Activated CD4-positive, CD25-positive, alpha-beta regulatory T cell (primary cell): Measurements from ENCODE around the gene KLHL6.
A peak's percentile ranks its signal among the peaks of the same experiment; 100 is the strongest.
"Not testable (repeated sequence)": the region's sequence is repeated elsewhere in the genome, so short reads cannot be mapped to it uniquely, and the experiment has no call there.

Source experiments
- DNase-seq, 4 experiments: peaks; one replicate each; lab custom pipeline; 2025; lab: John Stamatoyannopoulos, UW

KLHL6 gene

GRCh38 chr3:183529717-183530116 lies 25.8 kb downstream of the KLHL6 start:
- no peak for DNase-seq

- DNase-seq, result no peak
These were observed 26.3 kb downstream of the KLHL6 start for GRCh38 chr3:183529185-183529584.

- DNase-seq, result not testable (repeated sequence)
These were observed 26.7 kb downstream of the KLHL6 start for GRCh38 chr3:183528758-183529157.

DNA sequence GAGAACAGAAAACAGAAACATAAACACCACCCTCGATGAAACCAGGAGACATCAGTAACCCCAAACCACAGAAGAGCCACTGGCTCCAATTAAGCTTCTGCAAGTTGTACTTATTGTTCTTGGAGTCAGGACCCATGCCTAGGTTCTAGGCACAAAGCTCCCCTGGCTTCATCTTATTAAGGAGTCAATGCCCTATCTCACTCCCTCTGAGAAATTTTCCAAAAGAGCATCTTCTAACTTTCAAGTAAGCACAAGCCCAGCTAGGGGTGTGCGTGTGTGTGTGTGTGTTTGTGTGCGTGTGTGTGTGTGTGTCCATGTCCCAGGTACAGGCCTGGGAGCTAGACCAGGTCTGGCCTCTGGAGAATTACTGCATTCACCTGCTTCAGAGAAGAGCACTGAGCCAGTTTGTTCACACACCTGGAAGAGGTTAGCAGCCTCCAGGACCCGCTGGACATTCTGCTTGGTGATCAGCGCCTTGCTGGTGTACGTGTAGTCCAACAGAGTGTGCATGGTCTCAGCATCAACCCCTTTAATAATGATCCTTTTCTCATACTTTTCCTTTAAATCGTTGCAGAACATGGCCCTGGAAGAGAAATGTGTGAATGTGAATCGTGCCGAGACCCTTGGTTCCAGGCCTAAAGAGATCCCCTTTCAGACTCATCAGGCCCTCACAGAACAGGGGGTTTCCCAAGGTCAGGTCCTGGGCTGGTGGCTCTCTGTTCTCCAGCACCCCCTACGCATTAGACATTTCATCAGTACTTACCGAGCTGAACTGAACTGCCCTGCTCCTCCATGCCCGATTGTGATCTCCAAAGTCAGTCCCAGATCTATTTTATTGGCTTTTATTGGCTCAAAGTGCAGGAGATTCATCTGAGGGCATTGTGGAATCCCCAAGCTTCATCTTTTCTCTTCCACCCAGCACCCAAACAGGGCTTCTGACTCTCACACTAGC lies 27.8 kb downstream of the KLHL6 start:
- DNase-seq, result no peak

- DNase-seq, result no peak
These were observed 28.6 kb downstream of the KLHL6 start for GRCh38 chr3:183526838-183527427.

DNA sequence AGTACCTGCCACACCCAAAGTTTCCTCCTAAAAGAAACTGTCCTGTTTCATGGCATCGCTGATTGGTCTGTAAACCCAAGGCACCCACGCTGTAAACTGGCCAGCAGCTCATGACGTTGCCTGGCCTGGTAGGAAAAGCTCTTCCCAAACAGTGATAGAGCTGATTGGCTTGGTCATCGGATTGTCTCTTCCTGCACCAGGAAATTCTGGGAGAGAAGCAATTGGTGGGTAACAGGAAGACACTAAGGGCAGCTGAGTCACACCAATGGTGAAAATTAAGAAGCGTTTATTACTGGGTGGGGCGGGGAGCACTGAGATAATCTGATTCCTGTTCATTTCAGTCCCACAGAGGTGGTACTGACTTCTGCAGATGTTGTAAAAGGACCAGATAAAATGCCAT lies 31.0 kb downstream of the KLHL6 start:
- no peak for DNase-seq

GRCh38 chr3:183520741-183521556 lies 34.6 kb downstream of the KLHL6 start:
- not testable (repeated sequence) for DNase-seq

DNA sequence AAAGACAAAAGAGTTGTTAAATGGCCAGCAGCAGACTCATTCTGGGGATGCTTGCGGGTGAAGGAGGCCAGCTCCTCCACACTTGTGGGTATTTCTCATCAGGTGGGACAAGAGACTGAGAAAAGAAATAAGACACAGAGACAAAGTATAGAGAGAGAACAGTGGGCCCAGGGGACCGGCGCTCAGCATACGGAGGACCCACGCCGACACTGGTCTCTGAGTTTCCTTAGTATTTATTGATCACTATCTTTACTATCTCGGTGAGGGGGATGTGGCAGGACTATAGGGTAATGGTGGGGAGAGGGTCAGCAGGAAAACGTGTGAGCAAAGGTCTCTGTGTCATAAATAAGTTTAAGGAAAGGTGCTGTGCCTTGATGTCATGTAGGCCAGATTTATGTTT lies 35.2 kb downstream of the KLHL6 start:
- not testable (repeated sequence) for DNase-seq

GRCh38 chr3:183519891-183520290 lies 35.6 kb downstream of the KLHL6 start:
- no peak for DNase-seq

- no peak for DNase-seq
These were observed 36.8 kb downstream of the KLHL6 start for GRCh38 chr3:183518491-183519251.

DNA sequence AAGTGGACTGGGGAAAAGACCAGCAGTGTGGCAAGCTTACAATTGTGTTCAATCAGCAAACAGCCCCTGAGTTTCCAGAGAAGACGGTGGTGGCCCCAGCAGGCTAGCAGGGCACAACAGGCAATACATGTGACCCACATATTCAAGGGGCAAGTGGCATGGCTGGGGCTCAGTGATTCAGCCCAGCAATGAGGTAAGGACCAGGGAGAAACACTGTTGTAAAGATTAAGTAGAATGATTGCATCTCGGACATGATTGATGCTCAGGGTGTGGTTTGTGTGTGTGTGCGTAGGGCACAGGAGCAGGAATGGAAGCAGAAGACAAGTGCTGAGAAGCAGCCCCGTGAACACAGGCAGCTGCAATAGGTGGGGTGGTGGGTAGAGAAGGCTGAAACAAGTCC lies 37.9 kb downstream of the KLHL6 start:
- DNase-seq, result no peak

- peak in 3 of 4 experiments; percentile 7 to 32 (median 31) for DNase-seq
These were observed 39.3 kb downstream of the KLHL6 start for GRCh38 chr3:183515968-183516851.

- DNase-seq, result no peak
These were observed 41.5 kb downstream of the KLHL6 start for GRCh38 chr3:183514021-183514420.

DNA sequence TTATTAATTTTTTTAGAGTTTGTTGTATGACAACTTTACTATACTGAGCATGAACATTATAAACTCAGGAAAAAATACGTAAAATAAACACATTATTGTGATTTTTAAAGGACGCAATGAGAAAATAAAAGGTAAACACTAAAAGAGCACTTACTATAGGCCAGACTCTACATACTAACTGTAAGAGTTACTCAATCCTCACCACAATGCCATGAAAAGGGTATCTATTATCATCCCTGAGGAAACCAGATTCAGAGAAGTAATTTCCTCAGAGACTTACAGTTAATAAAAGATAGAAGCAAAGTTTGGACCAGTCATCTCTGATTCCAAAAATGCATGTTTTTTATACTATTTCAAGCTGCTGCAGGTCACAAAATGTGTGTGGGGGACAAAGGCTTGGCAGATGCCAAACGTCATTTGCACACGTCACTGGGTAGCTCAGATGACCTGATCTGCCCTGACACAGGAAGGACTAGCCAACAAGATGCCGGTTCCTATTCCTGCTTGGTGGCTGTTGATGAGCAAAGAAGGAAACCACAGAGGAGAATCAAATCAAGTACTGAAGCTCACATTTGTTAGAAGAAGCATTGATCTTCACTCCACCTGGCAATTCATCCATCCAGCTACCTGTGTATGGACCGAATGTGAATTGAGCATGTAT lies 42.3 kb downstream of the KLHL6 start:
- peak in 2 of 4 experiments; percentile 3 to 4 for DNase-seq

DNA sequence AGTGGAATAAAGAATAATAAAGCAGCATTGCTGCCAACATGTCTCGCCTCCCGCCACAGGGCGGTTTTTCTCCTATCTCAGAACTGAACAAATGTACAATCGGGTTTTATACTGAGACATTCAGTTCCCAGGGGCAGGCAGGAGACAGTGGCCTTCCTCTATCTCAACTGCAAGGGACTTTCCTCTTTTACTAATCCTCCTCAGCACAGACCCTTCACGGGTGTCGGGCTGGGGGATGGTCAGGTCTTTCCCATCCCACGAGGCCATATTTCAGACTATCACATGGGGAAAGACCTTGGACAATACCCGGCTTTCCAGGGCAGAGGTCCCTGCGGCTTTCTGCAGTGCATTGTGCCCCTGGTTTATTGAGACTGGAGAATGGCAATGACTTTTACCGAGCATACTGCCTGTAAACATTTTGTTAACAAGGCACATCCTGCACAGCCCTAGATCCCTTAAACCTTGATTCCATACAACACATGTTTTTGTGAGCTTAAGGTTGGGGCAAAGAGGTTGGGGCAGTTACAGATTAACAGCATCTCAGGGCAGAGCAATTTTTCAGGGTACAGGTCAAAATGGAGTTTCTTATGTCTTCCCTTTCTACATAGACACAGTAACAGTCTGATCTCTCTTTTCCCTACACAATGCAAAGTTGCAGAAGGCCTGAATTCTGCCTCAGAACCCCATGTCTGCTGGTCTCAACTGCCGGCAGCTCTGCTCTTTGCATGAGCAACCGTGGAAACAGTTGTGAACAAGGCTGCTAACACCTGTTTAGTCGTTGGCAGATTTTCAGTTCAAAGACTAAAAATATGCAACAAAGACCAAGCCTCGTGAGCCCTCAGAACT lies 44.0 kb downstream of the KLHL6 start:
- not testable (repeated sequence) for DNase-seq

DNA sequence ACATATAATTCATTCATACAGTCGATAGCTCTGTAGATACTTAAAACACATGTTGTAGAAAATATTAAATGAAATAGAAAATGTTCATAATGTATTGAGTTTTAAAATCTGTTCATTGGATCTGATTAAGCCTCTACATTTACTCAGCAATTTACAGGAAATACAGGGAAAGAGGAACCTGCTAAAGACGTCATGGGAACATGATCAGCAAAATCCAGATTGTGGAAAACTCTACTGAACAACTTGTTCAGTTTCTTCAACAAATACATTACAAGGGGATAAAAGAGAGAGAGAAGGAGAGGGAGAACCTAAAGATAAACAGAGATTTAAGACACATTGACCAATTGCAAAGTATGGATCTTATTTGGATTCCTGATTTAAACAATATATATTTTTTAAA lies 46.7 kb downstream of the KLHL6 start:
- no peak for DNase-seq

DNA sequence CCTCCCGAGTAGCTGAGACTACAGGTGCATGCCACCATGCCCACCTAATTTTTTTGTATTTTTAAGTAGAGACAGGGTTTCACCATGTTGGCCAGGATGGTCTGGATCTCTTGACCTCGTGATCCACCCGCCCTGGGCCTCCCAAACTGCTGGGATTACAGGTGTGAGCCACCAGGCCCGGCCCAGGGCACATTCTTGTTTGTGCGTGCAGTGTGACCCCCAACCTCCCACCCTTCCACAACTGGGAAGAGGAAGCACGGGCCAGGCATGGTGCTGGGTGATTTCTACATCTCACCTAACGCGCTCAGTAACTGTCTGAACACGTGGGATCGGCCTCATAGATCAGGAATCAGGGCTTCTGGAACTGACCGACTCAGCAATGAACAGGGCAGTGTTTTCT lies 48.0 kb downstream of the KLHL6 start:
- no peak for DNase-seq

DNA sequence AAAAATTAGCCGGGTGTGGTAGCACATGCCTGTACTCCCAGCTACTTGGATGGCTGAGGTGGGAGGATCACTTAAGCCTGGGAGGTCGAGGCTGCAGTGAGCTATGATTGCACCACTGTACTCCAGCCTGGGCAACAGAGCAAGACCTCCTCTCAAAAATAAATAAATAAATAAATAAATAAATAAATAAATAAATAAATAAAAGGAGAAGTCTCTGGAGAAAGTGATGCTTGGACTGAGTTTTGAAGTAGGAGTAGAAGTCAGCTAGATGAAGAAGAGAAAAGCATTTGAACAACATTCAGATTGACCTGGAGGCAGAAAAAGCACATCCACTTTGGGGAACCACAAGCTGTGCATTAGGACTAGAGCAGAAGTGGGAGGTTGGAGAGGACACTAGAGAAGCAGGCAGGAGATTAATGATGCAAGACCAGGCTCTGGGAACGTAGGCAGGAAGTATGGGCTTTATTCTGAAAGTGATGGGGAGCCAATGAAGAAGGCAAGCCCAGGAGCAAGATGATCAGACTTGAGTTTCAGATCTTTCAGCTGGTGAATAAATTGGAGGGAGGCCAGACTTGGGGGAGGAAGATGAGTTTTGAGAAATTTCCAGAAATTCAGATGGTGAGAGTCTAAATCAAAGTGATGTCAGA lies 48.7 kb downstream of the KLHL6 start:
- DNase-seq, result no peak

DNA sequence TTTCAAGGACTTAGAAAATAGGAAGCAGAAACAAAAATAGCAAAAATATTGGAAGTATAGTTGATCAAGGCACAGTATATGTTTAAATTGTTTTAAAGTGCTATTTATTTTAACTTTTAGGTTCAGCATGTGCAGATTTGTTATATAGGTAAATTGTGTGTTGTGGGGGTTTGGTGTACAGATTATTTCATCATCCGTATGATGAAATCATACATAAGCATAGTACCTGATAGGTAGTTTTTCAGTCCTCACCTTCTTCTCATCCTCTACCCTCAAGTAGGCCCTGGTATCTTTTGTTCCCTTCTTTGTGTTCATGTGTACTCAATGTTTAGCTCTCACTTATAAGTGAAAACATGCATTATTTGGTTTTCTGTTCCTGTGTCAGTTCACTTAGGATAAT lies 50.9 kb downstream of the KLHL6 start:
- DNase-seq, result no peak
